ENCODE data around the gene MED27.

Gene MED27

DNA sequence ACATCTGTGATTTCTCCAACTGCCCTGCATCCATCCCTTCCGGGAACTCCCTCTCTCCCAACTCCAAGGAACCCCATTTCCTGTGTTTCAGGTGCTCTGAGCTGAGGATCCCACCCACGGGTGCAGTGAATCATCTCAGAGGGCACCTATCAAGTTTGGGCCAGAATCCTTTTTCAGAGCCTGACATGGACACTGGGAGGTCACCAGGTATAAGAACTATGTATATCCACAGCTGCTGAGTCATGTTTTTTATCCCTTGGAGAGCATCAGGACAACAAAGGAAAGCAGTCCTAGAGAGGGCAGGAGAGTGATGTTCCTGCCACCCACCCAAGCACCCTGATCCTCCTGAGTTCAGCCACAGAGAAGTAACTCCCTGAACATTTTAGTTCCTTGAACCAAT is 3.8 kb downstream of the MED27 start:
- Histone ChIP-seq H3K36me3 (ENCODE audit: insufficient read depth, low read length) (peaks cover 28% of the 10 kb centered on the region), H3K27ac (ENCODE audit: low read depth, low read length) (no peak overlapping the region), H3K9me3 (ENCODE audit: insufficient read depth, low read depth, low read length) (no peaks in the 10 kb centered on the region), H3K9ac (ENCODE audit: low read depth, low read length) (no peak overlapping the region), H3K27me3 (ENCODE audit: insufficient read depth, low read length) (no peaks in the 10 kb centered on the region), H3K4me1 (ENCODE audit: insufficient read depth, low read length) (0 out of 2 replicates have a peak, but pooled peaks cover 5% of the 10 kb centered on the region), H3K4me3 (ENCODE audit: low read length) (no peak overlapping the region)
- 88% methylated on average over 2 of the region's 2 CpGs for WGBS

DNA sequence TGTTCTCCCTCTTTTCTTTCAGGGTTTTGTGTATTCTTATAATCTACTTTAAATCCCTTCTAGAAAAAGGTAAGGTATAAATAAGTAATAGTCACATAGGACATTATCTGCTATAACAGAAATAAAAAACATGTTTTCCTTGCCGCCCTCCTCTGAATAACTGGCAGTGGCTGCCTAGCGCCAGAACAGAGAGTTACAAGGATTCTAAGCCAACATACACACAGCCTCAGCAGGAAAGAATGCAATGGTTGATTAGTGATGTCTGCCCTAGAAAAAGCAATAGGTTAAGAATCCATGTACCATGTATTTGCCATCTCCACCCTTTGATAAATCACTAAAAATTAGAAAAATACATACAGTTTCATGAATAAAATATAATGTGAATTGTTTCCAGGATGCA is 4.9 kb downstream of the MED27 start:
- Histone ChIP-seq H3K4me1 (ENCODE audit: insufficient read depth, low read length) (0 out of 2 replicates have a peak, but pooled peaks cover 5% of the 10 kb centered on the region), H3K36me3 (ENCODE audit: insufficient read depth, low read length) (peaks cover 28% of the 10 kb centered on the region), H3K27me3 (ENCODE audit: insufficient read depth, low read length) (no peaks in the 10 kb centered on the region), H3K9me3 (ENCODE audit: insufficient read depth, low read depth, low read length) (no peaks in the 10 kb centered on the region), H3K27ac (ENCODE audit: low read depth, low read length) (no peak overlapping the region), H3K4me3 (ENCODE audit: low read length) (no peak overlapping the region), H3K9ac (ENCODE audit: low read depth, low read length) (no peak overlapping the region)
- WGBS, result 91% methylated on average over 2 of the region's 2 CpGs

DNA sequence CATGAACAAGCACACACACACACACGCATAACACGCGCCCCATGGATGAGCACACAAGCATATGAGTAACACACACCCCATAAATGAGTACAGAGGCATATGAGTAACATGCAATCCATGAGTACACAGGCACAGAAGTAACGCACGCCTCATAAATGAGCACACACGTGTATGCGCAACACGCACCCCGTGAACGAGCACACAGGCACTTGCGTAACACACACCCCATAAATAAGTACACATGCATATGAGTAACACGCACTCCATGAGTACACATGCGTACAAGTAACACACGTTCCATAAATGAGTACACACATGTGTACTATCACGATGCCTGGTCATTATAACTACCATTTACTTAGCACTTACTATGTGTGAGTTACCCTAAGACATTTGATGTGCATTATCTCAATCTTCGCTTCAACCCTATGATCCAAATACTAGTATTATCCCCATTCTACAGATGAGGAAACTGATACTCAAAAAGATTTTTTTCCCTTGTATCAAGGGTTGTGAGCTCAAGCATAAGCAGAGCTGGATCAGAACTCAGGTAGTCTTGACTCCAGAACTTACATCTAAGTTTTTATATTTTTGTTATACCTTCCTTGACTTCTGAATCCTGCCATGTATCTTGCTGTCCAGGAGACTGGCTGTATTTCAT is 7.7 kb downstream of the MED27 start:
- H3K36me3 ChIP-seq (ENCODE audit: insufficient read depth, low read length), result peaks cover 33% of the 10 kb centered on the region

DNA sequence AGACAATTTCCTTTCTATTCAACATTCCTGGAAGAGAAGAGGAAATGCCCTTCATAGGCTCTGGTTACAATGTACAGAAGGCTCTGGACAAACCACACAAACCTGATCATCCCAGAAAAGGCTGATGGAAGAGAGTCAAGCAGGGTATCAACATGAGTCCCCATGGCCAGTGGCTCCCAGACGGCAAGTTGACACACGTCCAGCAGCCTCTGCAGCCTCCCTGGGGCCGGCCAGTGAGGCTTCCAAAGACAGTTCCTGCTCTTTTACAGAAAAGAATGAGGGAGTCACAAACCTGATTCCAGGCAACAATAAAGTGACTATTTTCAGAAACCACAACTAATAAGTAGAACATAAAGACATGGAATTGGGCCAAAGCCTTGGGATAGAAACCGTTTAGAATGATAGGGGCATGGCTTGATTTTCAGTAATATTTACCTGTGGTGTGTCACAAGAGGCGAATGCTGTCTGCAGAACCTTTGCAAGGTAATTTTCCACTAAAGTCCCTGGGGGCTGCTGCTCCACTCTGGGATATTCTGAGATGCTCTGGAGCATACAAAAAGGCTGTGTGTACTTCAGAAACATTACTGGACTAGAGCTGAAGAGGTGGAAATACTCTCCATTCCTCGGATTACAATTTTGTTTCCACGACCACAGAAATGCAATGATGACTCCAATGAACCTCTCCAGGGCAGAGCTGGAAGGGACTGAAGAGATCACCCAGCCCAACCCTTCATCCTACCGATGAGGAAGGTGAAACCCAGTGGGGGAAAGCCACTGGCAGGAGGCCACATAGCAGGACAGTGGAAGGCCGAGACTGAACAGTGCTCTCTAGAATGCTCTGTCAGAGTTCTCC is 10.4 kb downstream of the MED27 start:
- peaks cover 7% of the 10 kb centered on the region; the same call in 1 of the 2 replicates for H3K4me1 ChIP-seq (ENCODE audit: insufficient read depth, low read length)
- no peak overlapping the region for H3K9ac ChIP-seq (ENCODE audit: low read depth, low read length)
- H3K4me3 ChIP-seq (ENCODE audit: low read length), result no peak overlapping the region
- no peak overlapping the region for H3K27ac ChIP-seq (ENCODE audit: low read depth, low read length)
- H3K27me3 ChIP-seq (ENCODE audit: insufficient read depth, low read length), result no peaks in the 10 kb centered on the region
- H3K36me3 ChIP-seq (ENCODE audit: insufficient read depth, low read length), result peaks cover 19% of the 10 kb centered on the region
- no peaks in the 10 kb centered on the region for H3K9me3 ChIP-seq (ENCODE audit: insufficient read depth, low read depth, low read length)
- WGBS, result 91% methylated on average over 9 of the region's 9 CpGs

More for the DNA sequence above, 7.7 kb downstream of the MED27 start:
- Histone ChIP-seq H3K27ac (ENCODE audit: low read depth, low read length) (no peak overlapping the region), H3K9me3 (ENCODE audit: insufficient read depth, low read depth, low read length) (no peaks in the 10 kb centered on the region), H3K4me1 (ENCODE audit: insufficient read depth, low read length) (no peaks in the 10 kb centered on the region), H3K4me3 (ENCODE audit: low read length) (no peak overlapping the region), H3K27me3 (ENCODE audit: insufficient read depth, low read length) (no peaks in the 10 kb centered on the region), H3K9ac (ENCODE audit: low read depth, low read length) (no peak overlapping the region)
- WGBS, result 96% methylated on average over 16 of the region's 16 CpGs

DNA sequence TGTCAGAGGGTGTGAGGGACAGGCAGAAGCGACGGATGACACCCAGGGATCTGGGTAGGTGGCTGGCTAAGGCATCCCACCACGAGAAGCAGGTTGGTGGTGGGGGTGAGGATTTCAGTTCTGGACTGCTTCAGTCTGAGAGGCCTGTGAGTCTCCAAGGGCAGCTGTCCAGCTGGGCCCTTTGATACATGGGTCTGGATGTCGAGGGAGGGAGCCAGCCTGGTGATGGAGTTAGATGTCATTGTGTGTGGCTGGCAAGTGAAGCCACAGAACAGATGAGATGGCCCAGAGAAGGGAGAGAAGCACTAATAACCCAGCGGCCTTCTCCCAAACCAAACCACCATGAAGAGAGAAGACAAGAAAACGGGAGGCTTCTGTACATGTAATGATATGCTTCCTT is 11.1 kb downstream of the MED27 start:
- Histone ChIP-seq H3K9ac (ENCODE audit: low read depth, low read length) (no peak overlapping the region), H3K9me3 (ENCODE audit: insufficient read depth, low read depth, low read length) (no peaks in the 10 kb centered on the region), H3K27ac (ENCODE audit: low read depth, low read length) (no peak overlapping the region), H3K4me1 (ENCODE audit: insufficient read depth, low read length) (peaks cover 7% of the 10 kb centered on the region; the same call in 1 of the 2 replicates), H3K4me3 (ENCODE audit: low read length) (no peak overlapping the region), H3K36me3 (ENCODE audit: insufficient read depth, low read length) (peaks cover 19% of the 10 kb centered on the region), H3K27me3 (ENCODE audit: insufficient read depth, low read length) (no peaks in the 10 kb centered on the region)
- WGBS, result 96% methylated on average over 5 of the region's 6 CpGs

DNA sequence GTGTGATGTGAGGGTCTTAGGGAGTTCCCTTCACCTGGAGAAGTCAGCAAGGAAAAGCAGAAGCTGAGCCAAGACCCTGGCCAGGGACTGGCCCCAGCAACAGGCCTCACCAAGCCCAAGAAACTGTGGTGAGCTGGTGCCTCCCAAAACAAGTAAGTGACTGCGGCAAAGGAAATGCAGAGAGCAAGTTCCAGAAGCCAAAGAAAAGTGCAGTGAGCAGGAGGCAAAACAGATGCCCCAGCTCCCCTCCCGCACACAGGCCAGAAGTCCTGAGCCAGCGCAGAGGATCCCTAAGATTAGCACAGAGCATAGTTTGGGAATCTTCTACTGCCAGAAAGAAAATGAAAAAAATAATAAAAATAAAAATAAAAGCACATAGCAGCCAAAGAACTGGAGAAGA is 13.2 kb downstream of the MED27 start:
- peaks cover 9% of the 10 kb centered on the region for H3K4me1 ChIP-seq (ENCODE audit: insufficient read depth, low read length)
- no peak overlapping the region for H3K4me3 ChIP-seq (ENCODE audit: low read length)
- H3K27me3 ChIP-seq (ENCODE audit: insufficient read depth, low read length), result no peaks in the 10 kb centered on the region
- no peak overlapping the region for H3K27ac ChIP-seq (ENCODE audit: low read depth, low read length)
- WGBS, result 95% methylated on average over 2 of the region's 3 CpGs
- no peak overlapping the region for H3K9ac ChIP-seq (ENCODE audit: low read depth, low read length)
- peaks cover 8% of the 10 kb centered on the region; the same call in 1 of the 2 replicates for H3K36me3 ChIP-seq (ENCODE audit: insufficient read depth, low read length)
- H3K9me3 ChIP-seq (ENCODE audit: insufficient read depth, low read depth, low read length), result no peaks in the 10 kb centered on the region

DNA sequence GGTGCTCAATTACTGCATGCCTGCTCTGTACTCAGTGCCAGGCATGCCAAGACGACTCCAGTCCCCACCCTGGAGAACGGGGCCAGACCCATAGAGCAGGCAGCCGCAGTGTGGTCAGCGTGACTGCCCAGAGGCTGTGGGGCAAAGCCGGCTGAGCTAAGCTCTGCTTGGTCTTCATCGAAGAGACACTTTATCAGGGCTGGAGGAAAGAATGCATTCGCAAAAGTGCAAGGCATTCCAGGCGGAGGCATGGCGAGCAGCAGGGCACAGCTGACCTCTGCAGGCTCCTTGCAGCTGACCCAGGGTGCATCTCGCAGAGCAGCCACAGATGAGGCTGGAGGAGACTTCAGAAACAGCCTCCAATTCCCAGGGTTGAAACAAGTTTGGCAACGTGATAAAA is 13.6 kb downstream of the MED27 start:
- H3K27me3 ChIP-seq (ENCODE audit: insufficient read depth, low read length), result no peaks in the 10 kb centered on the region
- H3K9ac ChIP-seq (ENCODE audit: low read depth, low read length), result no peak overlapping the region
- H3K36me3 ChIP-seq (ENCODE audit: insufficient read depth, low read length), result 0 out of 2 replicates have a peak, but pooled peaks cover 8% of the 10 kb centered on the region
- peaks cover 9% of the 10 kb centered on the region for H3K4me1 ChIP-seq (ENCODE audit: insufficient read depth, low read length)
- no peak overlapping the region for H3K27ac ChIP-seq (ENCODE audit: low read depth, low read length)
- no peaks in the 10 kb centered on the region for H3K9me3 ChIP-seq (ENCODE audit: insufficient read depth, low read depth, low read length)
- no peak overlapping the region for H3K4me3 ChIP-seq (ENCODE audit: low read length)
- WGBS, result 92% methylated on average over 11 of the region's 11 CpGs

DNA sequence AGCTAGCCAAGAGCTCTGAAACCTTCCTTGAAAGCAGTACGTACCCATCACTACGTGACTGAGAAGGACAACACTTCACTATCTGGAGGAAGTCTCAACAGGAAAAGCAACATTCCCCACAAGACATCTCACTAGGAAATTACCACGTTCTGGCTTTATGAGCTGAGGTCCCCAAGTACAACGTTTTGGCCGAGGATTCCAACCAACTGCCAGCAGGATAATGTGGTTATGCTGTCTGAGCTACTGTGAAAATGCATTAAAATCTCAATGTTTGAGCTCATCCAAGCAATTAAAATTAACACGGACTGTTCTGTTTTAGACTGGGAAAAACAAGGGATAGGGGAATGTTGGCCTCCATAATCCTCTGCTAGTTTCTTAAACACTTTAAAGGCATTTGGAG is 16.4 kb downstream of the MED27 start:
- Histone ChIP-seq H3K9me3 (ENCODE audit: insufficient read depth, low read depth, low read length) (no peaks in the 10 kb centered on the region), H3K27me3 (ENCODE audit: insufficient read depth, low read length) (no peaks in the 10 kb centered on the region), H3K4me3 (ENCODE audit: low read length) (no peak overlapping the region), H3K9ac (ENCODE audit: low read depth, low read length) (no peak overlapping the region), H3K36me3 (ENCODE audit: insufficient read depth, low read length) (peaks cover 2% of the 10 kb centered on the region; the same call in 1 of the 2 replicates), H3K27ac (ENCODE audit: low read depth, low read length) (no peak overlapping the region), H3K4me1 (ENCODE audit: insufficient read depth, low read length) (peaks cover 9% of the 10 kb centered on the region)
- WGBS, result 89% methylated on average over 6 of the region's 6 CpGs

DNA sequence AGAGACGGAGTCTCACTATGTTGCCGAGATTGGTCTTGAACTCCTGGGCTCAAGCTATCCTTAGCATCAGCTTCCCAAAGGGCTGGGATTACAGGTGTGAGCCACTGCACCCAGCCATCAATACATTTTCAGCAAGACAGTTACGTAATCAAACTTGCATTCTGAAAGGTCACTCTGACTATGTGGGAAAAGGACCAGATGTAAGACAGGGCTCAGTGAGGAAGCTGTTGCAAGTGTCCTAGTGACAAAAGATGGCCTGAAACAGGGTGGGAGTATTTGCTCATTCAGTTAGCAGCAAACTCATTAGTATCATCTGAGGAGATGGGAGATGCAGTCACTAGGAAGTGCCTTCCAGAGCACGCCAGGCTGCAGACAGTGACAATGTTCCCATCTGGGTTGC is 16.9 kb downstream of the MED27 start:
- no peaks in the 10 kb centered on the region for H3K9me3 ChIP-seq (ENCODE audit: insufficient read depth, low read depth, low read length)
- H3K9ac ChIP-seq (ENCODE audit: low read depth, low read length), result no peak overlapping the region
- 98% methylated on average over 4 of the region's 4 CpGs for WGBS
- H3K36me3 ChIP-seq (ENCODE audit: insufficient read depth, low read length), result peaks cover 2% of the 10 kb centered on the region; the same call in 1 of the 2 replicates
- no peak overlapping the region for H3K27ac ChIP-seq (ENCODE audit: low read depth, low read length)
- H3K4me3 ChIP-seq (ENCODE audit: low read length), result no peak overlapping the region
- peaks cover 9% of the 10 kb centered on the region for H3K4me1 ChIP-seq (ENCODE audit: insufficient read depth, low read length)
- no peaks in the 10 kb centered on the region for H3K27me3 ChIP-seq (ENCODE audit: insufficient read depth, low read length)

DNA sequence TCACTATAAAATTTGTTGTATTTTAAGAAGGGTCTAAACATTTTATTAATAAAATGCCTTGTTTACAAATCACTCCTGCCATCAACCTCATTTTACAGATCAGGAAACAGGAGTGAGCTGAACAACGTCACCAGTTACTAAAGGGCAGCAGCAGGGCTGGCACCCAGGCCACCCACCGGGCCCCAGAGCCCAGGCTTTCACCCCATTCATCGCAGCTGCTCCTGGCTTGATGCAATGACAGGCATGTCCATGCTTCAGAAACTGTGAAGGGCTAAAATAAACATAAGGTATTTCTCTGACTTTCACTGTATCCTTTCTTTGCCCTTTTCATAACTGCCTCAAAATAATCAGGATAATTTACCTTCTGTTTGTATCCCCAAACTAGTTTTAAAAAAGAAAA is 18.1 kb downstream of the MED27 start:
- Histone ChIP-seq H3K4me1 (ENCODE audit: insufficient read depth, low read length) (peaks cover 9% of the 10 kb centered on the region), H3K36me3 (ENCODE audit: insufficient read depth, low read length) (peaks cover 2% of the 10 kb centered on the region; the same call in 1 of the 2 replicates), H3K9ac (ENCODE audit: low read depth, low read length) (no peak overlapping the region), H3K4me3 (ENCODE audit: low read length) (no peak overlapping the region), H3K27ac (ENCODE audit: low read depth, low read length) (no peak overlapping the region), H3K27me3 (ENCODE audit: insufficient read depth, low read length) (no peaks in the 10 kb centered on the region), H3K9me3 (ENCODE audit: insufficient read depth, low read depth, low read length) (no peaks in the 10 kb centered on the region)
- 92% methylated on average over 3 of the region's 3 CpGs for WGBS

DNA sequence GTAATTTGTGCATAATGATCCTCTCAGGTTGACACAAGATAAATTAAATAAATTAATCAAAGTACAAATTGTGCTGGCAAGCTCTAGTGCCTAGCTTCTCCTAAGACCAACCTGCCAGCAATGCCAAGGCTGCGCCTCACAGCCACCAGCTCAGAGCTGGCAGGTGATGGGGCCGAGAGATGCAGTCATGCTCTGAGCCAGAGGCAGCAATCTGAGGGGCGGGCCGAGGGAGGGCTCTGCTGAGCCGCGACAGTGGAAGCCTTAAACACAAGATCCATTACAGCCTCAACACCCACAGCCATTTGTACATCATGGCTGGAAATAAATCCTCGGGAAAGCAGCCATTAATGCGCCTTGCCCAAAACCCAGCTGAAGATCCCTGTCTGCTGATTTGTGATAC is 20.3 kb downstream of the MED27 start:
- Histone ChIP-seq H3K9ac (ENCODE audit: low read depth, low read length) (no peak overlapping the region), H3K4me3 (ENCODE audit: low read length) (no peak overlapping the region), H3K27me3 (ENCODE audit: insufficient read depth, low read length) (no peaks in the 10 kb centered on the region), H3K27ac (ENCODE audit: low read depth, low read length) (no peak overlapping the region), H3K4me1 (ENCODE audit: insufficient read depth, low read length) (peaks cover 12% of the 10 kb centered on the region), H3K36me3 (ENCODE audit: insufficient read depth, low read length) (peaks cover 2% of the 10 kb centered on the region; the same call in 1 of the 2 replicates), H3K9me3 (ENCODE audit: insufficient read depth, low read depth, low read length) (no peaks in the 10 kb centered on the region)
- 93% methylated on average over 8 of the region's 8 CpGs for WGBS

All from HUES64 (cell line).